MM.1S (cell line): Measurements from ENCODE around the gene ERCC5.

ENCODE experiments used
- CTCF ChIP-seq: fragments of 300-600 bp; sonication (generic); IDR thresholded peaks from 2 replicates; pipeline ENCODE4 v1.5.1; 2016; ENCODE audit warnings: antibody characterized with exemption, low read length, mixed read lengths
- EZH2 ChIP-seq: fragments of 300-600 bp; sonication (generic); optimal IDR thresholded peaks from 2 replicates; pipeline ENCODE3; 2017; ENCODE audit warnings: low read depth, mild to moderate bottlenecking, antibody characterized with exemption, low read length, mixed read lengths

GRCh38 chr13:102869948-102870676, 24.3 kb downstream of the ERCC5 start:
- TF ChIP-seq CTCF (no peak), EZH2 (no peak)
